Posterior vena cava (tissue), 2 donors: ENCODE results near the gene SOHLH1. TPM values are rescaled to one million over a fixed set of nuclear protein-coding genes. Genes with fewer than 3 reads are reported as not detected.

Source experiments
- DNase-seq: peaks from one replicate; pipeline ENCODE4 v3.0.0-alpha.2; 2020; ENCODE audit warnings: low spot score
- intact Hi-C, 2 donors: fragments of 100-400 bp; cut with DNase I; formaldehyde crosslinking; loops; one replicate each; pipeline versions ENCODE4 v1.14.1 to v1.14.2; 2022 to 2023
- long read RNA-seq, 2 donors: library from polyadenylated mRNA; unstranded; transcript quantifications; one replicate each; pipeline ENCODE4 v2.0.0, GENCODE V29; 2020 to 2021
- total RNA-seq, 2 donors: library from RNA; stranded (reverse); fragmentation: NEBNext Ultra II Directional; extraction: Animal tissue kit (Norgen Biotek cat#: 25700); gene quantifications; one replicate each; pipeline ENCODE4 v1.2.1, GENCODE V29; 2021
- donor health status: DM: yes; HTN: yes; CAD: no.
- donor health status: DM: yes; HTN: yes; CAD: no.

Gene SOHLH1, protein sequence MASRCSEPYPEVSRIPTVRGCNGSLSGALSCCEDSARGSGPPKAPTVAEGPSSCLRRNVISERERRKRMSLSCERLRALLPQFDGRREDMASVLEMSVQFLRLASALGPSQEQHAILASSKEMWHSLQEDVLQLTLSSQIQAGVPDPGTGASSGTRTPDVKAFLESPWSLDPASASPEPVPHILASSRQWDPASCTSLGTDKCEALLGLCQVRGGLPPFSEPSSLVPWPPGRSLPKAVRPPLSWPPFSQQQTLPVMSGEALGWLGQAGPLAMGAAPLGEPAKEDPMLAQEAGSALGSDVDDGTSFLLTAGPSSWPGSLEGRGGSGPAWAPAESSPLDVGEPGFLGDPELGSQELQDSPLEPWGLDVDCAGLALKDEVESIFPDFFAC
- total RNA-seq: not detected
- long read RNA-seq, donor 1: 0 reads
- long read RNA-seq, donor 2: 0 reads

DNA sequence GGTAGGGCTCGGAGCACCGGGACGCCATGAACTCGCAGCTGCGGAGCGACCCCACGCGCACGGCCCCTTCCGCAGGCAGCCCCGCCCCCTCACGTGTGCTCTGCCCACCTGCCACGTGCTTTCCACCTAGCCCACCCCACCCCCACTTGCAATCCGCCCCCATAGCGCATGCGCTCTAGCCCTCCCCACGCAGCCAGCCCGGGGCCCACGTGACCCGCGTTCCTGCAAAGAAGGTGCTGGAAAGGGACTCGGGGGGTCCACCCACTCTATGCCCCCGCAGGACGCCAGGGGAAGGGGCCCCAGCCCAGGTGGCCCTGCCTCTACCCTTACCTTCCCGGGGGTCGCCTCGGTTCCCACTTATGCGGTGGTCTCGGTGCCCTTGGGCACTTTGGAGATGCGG lies at the start of gene SOHLH1:
Gene SOHLH1 (minus strand): TSS at position 42 of the 400 bp plus-strand sequence. CDS start 14 bp downstream, at position 28.
- intact Hi-C loops: loop anchor here in 1 of 2 donors (10.0 kb wide), 1 partner anchor 415 kb away; no protein-coding TSS in a partner anchor

DNA sequence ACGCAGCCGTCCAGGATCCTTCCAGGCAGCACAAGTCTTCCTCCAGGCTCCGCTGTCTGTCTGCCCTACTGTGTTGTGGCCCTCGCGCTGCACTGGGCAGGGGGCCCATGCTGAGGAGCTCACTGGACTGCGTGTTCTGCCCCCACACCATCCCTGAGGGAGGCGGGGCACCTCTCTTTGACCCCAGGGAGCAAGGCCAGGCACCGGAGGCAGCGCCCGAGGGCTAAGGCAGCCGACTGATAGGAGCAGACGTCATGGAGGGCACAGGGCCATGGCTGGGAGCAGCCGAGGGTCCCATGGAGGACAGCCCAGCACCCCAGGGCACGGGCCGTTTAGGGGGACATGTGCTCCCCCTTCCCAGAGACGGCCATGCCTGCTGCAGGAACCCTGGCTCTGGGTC lies 49.4 kb upstream of the SOHLH1 start:
- no peak for DNase-seq
- intact Hi-C loops: no loop called here

More for the DNA sequence above, at the start of gene SOHLH1:
- DNase-seq: no peak

DNA sequence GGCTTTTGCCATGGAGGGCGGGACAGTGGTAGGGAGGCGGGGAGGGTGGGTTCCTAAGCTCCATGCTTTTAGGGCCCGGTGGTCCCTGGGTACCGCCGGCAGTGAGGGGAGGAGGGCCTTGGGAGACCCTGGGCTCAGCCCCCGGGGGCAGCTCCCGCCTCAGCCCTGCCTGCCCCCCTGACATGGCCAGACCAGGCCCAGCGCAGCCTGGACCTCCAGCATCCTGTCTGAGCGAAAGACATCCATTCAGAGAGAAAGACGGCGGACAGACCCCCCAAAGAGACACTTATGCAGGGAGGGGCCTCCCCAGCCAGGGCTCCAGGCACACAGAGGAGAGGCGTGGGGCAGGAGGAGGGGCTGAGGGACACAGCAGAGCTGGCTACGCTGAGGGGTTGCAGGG lies 48.0 kb upstream of the SOHLH1 start:
- no peak for DNase-seq

DNA sequence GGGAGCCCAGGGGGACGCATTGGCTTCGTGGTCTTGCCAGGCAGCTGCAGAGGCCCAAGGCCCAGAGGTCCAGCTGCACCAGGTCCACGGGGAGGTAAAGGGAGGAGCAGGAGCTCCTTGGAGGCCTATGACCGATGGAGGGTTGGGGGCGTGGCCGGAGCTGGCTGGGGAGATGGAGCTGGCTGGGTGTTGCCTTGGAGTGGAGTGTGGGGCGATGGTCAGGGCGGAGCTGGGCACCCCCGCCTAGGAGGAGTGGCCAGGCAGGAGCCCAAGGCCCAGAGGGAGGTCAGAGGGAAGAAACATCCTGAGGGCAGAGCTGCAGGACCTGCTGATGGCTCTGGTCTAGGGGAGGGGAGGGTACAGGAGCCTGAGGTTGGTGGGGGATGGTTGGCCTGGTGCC lies 47.3 kb upstream of the SOHLH1 start:
- intact Hi-C loops: no loop called here
- no peak for DNase-seq

More for the DNA sequence above, 48.0 kb upstream of the SOHLH1 start:
- intact Hi-C loops: no loop called here

DNA sequence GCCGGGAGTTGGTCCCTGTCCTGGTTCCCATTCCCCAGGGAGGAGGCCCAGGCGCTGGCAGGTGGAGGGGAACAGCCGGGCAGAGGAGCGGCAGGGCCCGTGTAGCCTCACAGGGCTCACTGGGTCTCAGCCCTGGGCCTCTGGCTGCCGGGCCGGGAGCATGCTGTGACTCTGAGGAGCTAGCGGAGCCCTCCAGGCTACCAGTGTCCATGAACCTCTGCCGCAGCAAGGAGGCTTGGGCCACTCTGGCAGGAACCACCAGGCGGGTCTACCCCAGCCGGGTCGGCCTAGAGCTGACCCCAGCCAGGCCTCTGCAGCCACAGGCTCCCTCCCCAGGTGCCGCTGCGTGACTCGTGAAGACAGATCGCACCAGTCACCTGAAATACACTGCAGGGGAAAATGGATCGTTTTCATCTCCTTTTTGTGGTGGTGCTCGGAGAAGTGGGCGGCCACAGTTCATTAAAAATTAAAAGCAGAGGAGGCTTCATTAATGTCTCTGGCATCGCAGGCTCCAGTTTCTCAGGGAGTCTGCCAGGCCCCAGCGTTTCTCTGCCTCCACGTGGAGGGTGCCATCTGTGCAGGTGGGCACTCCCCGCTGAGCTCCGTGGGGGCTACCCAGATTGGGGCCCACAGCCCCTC lies 46.5 kb upstream of the SOHLH1 start:
- DNase-seq: no peak
- intact Hi-C loops: no loop called here

DNA sequence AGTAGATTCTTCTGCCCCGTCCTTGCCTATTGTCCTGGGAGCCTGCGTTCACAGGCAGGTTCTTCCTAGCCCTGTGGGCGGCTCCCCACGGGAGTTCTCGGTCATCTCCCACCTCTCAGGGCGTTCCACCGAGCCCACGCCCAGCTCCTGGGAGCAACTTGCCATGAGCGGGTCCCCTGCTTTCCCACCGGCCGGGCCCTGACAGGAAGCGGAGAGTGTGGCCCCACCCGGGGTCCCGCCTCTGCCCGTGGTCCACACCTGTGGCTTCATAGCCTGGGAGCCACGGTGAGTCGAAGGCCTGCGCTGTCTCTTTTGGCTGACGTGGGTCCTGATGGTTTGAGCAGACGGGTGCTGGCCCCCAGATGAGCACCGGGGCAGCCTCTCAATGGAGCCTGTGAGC lies 45.9 kb upstream of the SOHLH1 start:
- DNase-seq: no peak
- intact Hi-C loops: no loop called here

DNA sequence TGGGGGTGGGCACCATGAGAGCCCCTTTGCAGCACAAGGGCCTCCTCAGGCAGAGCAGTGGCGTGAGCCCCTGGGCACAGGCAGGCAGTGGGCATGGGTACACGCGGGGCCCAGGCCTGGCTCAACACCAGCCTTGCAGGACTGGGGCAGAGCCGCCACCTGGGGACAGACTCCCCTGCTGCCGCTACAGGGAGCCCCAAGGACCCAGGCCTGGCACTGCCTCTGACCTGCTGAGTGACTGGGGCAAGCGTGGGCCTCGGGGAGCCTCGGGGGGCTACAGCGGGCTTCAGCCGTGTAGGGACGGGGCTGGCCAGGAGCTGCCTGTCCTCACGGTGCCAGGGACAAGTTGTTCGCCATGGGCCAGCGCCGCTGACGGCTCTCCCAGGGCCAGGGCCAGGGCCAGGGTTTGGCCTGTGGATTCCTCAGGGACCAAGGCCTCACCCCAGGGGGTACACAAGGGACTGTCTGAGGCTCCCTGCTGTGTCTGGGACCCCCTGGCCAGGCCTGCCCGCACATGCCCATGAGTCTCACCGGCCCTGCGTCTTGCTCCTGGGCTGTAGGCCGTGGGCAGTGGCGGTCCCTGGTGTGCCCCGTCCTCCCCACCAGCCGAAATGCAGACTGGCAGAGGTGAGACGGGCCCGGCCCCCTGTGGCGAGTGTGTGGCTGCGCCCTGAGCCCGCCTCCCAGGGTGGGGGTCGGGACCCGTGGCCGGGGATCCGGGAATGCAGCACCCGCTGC lies 45.2 kb upstream of the SOHLH1 start:
- no peak for DNase-seq
- intact Hi-C loops: no loop called here

DNA sequence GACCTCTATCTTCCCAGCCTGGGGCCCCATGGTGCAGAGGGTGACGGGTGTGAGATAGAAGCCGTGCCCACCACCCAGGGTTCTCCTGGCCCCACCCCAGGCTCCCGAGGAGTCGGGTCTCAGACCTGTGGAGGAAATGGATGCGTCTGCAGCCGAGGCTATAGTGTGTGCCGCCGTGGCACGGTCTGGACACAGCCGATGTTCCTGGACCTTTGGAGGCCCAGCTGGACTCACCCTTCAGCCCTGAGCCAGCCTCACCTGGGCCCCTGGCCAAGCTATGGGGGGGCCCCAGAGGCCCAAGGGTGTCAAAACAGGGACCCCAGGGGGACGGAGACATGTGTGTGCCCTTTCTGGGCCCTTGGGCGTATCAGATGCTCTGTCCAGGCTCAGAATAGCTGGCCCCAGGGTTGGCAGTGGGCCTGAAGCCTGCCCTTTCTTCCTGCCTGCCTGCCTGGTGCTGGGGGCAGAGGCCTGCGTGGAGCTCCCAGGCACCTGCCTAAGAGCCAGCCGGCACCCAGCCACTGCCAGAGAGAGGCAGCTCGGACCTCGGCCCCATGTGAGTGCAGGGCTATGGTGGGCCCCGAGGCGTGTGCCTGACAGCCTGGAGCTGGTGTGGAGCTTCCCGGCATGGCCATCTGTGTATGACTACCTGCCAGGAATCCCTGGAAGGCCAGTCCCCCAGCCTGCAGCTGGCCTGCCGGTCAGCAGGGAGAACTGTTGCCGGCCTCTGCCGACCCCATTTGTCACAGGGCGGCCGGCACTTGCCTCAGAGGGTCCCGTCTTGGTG lies 44.5 kb upstream of the SOHLH1 start:
- DNase-seq: no peak
- intact Hi-C loops: no loop called here

DNA sequence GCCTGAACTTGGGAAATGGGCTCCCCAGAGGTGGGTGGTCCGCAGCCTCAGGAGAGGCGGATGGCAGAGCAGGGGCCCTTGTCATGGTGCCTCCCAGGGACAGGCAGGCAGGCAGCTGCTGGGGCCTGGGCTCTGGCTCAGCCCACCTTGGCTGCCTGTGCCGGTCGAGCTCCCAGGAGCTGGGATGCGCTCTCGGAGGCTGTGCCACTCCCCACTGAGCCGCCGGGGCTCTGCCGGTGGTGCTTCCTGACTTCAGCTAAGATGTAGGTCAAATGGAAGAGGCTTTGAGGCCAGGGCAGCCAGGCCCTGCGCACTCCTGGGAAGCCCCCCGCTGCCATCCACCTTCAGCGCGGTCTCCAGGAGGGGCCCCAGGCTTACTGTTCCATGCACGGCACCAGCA lies 43.7 kb upstream of the SOHLH1 start:
- intact Hi-C loops: no loop called here
- no peak for DNase-seq

DNA sequence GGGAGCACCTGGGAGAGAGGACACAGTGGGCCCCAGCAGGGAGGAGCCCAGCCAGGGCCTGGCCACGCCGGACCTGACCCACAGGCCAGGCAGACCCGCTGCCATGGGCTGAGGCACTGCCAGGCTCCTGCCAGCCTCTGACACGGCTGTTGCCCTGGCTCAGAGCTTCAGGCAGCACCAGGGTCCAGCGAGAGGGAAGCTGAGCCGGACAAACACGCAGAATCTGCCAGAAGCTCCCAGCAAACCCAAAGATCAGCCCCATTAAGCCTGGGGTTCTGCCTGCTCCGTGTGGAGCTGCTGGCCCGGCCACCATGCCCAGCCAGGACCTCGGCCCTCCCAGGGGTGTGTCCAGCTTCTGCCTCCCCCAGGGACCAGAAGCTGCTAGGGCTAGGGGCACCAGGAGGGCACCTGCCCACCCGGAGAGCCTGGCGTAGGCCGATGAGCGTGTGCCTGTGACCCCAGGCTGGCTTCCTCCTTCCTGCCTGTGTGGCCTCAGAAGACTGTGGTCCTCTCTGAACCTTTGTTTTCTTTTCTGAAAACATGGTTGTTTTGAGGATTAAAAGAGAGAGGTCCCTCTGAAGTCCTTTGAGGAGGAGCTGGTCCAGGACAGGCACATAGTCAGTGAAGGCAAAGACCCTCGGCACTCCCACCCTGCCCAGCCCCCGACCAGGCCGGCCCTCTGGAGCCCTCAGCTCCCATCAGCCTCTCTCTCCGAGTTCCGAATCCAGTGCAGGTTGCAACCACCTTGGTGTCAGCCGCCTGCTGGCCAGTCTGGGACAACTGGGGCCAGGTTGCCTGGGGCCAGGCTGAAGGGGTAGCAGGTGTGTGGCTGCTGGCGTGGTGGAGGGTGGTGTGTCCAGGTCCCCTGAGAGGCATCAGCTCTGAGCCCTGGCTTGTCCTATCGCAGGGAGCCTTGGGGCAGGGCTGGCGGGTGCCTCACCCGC lies 42.3 kb upstream of the SOHLH1 start:
- no peak for DNase-seq
- intact Hi-C loops: no loop called here

DNA sequence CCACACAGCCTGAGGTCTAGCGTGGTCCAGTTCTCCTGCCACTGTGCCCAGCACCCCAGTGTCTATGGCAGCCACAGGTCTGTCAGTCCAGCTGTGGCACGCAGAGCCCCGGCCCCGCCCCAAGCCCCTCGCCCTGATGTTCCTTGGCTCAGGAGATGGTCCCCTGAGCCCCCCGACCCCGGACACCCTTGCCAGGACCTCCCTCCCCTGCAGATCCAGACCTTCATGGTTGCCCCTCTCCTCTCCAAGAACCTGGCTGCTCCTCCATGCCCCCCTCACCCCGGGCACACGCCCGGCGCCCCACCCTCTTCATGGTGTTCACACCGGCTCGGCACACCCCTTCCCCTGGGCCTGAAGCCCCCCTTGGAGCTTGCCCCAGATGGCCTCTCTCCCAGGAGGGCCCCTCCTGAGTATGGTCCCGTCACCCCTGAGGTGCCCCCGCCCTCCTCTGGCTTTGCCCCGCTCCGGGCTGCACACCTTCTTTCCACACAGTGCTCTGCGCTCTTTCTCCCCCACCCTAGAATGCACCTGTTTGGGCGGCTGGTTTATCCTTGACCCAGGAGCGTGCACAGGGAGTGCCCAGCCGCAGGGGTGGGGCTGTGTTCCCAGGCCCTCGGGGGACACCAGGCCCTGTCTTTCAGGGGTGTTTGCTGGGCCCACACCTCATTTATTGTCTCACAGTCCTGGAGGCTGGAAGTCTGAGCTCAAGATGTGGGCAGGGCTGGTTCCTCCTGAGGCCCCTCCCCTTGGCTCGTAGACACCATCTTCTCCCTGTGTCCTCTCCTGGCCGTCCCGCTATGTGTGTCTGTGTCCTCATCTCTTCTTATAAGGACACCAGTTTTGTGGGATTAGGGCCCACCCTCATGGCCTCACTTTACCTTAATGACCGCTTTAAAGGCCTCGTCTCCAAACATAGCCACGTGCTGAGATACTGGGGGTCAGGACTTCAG lies 40.3 kb upstream of the SOHLH1 start:
- no peak for DNase-seq
- intact Hi-C loops: no loop called here

DNA sequence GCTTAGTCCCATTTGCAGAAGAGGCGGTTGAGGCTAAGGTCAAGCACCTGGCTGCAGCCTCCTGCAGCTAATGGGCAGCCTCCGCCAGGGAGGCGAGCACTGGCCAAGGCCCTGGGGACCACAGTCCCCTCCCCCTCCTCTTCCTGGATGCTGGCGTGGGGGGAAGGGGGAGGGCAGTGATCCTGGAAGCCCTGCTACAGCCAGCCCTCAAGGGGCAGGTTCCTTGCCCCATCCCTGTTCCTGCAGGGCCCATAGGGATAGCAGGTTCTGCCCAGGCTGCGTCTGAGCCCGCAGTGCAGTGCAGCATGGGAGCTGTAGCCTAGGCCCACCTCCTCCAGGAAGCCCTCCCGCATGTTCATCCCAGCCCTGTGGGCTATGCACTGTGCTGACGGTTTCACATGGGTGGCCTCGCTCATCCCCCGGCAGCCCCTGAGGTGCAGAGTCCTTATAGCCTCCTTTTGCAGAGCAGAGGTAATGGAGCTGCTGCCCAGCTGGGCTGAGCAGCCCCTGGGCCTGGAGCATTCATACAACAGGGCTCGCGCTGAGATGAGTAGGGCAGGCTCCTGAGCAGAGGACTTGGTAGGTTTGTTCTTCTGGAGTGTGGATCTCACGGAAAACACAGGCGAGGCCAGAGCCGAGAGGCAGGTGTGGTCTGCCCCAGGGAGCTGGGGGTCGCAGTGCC lies 38.7 kb upstream of the SOHLH1 start:
- intact Hi-C loops: no loop called here
- no peak for DNase-seq

DNA sequence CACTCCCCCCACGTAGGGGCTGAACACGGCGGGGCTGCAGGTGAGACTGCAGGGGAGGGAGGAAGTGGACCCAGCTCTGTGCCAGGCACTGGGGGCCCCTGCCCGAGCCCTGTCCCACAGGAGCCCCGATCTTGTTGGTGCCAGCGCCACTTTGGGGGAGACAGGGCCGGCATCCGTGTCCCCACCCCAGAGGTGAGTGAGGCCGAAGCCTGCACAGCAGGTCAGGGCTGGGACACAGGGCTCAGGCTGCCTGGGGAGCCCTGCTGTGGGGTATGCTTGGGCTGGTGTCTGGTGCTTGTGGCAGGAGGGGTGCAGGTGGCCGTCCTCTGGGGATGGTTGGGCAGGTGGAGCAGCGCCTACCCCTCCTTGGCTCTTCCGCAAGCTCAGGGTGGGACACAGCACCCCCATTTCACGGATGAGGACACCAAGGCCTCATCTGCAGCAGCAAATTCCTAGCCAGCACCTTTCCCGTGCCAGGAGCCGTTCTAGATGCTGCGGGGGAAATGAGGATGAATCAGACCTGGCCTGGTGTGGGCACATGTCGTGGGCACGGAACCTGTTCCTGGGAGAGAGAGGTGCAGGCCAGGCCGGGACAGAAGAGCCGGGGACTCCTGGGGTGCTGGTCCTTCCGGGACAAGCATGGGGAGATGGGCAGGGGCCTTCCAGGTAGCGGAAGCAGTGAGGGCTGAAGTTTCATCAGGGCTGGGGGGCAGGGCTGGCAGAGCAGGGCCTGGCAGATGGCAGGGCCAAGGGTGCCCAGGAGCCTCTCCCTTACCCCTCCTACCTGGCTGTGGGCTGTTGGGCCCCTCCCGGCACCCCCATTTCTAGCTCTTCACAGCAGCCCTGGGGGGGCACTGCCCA lies 37.9 kb upstream of the SOHLH1 start:
- intact Hi-C loops: no loop called here
- no peak for DNase-seq

DNA sequence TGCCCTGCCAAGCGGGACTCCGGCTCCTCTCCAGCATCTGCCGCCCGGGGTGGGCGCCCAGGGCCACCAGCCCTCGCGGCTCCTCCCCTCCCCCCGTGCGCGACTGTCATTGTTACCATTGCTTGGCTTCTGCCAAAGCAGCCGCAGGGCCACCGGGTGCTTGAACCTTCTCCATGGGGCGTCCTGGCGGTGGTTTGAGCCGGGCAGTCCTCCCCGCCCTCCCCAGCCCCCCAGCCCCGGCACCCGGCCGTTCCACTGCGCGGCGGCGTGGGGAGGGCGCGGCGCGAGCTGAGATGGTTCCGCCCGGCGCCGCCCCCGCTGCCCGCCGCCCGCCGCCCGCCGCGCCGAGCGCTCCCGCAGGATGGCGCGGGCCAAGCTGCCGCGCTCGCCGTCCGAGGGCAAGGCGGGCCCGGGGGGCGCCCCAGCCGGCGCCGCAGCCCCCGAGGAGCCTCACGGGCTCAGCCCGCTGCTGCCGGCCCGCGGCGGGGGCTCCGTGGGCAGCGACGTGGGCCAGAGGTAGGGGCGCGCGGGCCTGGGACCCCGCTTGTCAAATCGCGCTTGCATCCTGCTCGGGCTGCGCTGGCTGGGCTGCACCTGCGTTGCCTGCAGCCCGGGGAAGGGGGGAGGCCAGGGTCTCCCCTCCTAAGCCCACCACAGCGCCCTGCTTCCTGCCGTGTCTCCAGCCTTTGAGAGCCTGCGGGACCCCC lies 37.1 kb upstream of the SOHLH1 start:
- intact Hi-C loops: no loop called here
- DNase-seq: no peak

DNA sequence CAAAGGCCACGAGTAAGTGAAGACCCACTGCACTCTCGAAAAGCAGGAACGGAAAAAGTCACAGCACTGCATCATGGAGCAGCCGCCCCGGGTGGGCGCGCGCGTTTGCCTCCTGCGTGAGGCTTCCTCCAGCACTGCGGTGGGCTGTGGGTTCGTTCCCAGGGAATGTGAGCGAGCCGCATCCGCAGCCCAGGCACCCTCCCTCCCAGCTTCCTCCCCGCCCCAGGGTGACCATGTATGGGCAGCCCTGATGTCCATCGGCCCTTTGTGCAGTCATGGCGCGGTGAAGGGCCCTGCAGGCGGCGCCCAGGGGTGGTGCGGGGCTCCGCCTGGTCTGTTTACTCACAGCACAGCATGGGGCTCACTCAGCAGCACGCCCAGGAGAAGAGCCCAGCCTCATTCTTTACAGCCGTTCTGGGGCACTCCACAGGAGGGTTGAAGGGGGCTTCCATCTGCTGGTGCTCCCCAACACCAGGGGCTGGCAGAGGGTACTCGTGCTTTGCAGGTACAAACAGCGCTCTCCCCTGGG lies 35.4 kb upstream of the SOHLH1 start:
- DNase-seq: no peak
- intact Hi-C loops: no loop called here
